Kidney epithelial cell (primary cell): Measurements from ENCODE around the gene SLC7A9. TPM values are rescaled to one million over a fixed set of nuclear protein-coding genes. Genes with fewer than 3 reads are reported as not detected.
"Not testable (repeated sequence)": the region's sequence is repeated elsewhere in the genome, so short reads cannot be mapped to it uniquely, and the experiment has no call there.

Experiments used
- DNase-seq: peaks from one replicate; pipeline ENCODE4 v3.0.0-alpha.2; 2010; ENCODE audit warnings: low read depth
- H3K27me3 ChIP-seq: 2 replicates; pipeline ENCODE4 v1.6.0; 2011; ENCODE audit warnings: low read length; ENCODE audit not compliant: control insufficient read depth, insufficient read depth
- H3K36me3 ChIP-seq: 2 replicates; pipeline ENCODE4 v1.5.1; 2011; ENCODE audit warnings: low read length; ENCODE audit not compliant: control insufficient read depth, insufficient read depth
- H3K4me3 ChIP-seq: 2 replicates; pipeline ENCODE4 v1.5.1; 2011; ENCODE audit warnings: low read depth, mild to moderate bottlenecking, control low read depth, low read length
- total RNA-seq: library from RNA; depleted of rRNA; stranded (reverse); fragments of >200 nt; gene quantifications from 2 replicates; pipeline ENCODE4 v1.2.3, GENCODE V29; 2015
- TF ChIP-seq, protein P1 (sequence below): IDR thresholded peaks from 2 replicates; pipeline ENCODE4 v1.5.1; 2011; ENCODE audit warnings: mild to moderate bottlenecking, moderate library complexity, low read length, control low read depth, inconsistent platforms; ENCODE audit not compliant: insufficient read depth, poor library complexity, severe bottlenecking

The SLC7A9 gene
- total RNA-seq, 1 donor from 2014 or later = not detected

DNA sequence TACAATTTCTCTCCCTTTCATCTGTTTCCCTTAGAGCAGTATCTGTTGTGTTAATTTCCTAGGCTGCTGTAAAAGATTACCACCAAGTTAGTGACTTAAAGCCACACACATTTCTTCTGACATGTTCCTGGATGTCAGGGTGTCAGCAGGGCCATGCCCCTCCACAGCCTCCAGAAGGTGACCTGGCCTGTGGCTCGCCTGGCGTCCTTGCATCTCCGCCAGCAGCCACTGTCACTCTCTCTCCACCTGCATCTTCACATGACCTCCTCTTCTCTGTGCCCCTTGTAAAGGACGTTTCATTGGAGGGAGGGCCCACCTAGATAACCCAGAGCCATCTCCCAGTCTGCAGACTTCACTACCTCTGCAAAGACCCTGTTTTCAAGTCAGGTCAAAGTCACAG, 61.3 kb downstream of the SLC7A9 start:
- Histone ChIP-seq H3K4me3 (no peak overlapping the region), H3K27me3 (no peaks in the 10 kb centered on the region), H3K36me3 (no peaks in the 10 kb centered on the region)
- TF ChIP-seq, protein P1, sequence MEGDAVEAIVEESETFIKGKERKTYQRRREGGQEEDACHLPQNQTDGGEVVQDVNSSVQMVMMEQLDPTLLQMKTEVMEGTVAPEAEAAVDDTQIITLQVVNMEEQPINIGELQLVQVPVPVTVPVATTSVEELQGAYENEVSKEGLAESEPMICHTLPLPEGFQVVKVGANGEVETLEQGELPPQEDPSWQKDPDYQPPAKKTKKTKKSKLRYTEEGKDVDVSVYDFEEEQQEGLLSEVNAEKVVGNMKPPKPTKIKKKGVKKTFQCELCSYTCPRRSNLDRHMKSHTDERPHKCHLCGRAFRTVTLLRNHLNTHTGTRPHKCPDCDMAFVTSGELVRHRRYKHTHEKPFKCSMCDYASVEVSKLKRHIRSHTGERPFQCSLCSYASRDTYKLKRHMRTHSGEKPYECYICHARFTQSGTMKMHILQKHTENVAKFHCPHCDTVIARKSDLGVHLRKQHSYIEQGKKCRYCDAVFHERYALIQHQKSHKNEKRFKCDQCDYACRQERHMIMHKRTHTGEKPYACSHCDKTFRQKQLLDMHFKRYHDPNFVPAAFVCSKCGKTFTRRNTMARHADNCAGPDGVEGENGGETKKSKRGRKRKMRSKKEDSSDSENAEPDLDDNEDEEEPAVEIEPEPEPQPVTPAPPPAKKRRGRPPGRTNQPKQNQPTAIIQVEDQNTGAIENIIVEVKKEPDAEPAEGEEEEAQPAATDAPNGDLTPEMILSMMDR = no peak
- no peak for DNase-seq

DNA sequence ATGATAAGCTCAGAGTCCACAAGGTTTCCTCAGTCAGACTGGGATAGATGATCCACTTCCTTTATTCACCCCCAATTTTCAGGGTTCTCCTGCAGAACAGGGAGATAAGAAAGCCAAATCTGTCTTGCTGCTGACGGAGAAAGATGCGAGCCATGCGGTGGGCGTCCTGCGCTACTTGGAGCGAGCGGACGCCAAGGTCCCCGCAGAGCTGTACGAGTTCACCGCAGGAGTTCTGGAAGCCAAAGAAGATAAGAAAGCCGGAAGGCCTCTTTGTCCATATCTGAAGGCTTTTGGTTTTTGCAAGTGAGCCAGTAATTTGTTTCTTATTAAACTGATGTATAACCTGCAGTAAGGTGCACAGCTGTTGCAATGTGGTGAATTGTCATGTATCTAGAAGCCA, 66.7 kb downstream of the SLC7A9 start:
- Histone ChIP-seq H3K36me3 (no peaks in the 10 kb centered on the region), H3K4me3 (no peak overlapping the region), H3K27me3 (no peaks in the 10 kb centered on the region)
- TF ChIP-seq, protein P1 = no peak
- DNase-seq = no peak

DNA sequence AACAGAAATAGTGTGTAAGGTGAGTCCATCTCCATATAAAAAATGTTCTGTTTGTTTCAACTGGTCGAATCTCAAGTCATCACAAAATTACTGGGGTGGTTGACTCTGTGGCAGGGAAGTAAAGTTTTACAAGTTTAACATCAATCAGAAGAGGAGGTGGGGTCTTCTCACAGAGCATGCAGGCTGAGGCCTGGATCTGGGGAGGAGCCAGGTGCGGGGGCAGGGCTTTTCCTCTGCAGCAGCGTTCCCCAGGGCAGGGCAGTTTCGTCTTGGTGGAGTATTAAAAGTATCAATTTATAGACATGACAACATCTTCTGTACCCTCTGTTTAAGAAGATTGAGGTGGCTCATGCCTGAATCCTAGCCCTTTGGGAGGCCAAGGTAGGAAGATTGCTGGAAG, 68.8 kb downstream of the SLC7A9 start:
- Histone ChIP-seq H3K27me3 (no peaks in the 10 kb centered on the region), H3K4me3 (no peak overlapping the region), H3K36me3 (no peaks in the 10 kb centered on the region)
- TF ChIP-seq, protein P1 = no peak
- DNase-seq = no peak

DNA sequence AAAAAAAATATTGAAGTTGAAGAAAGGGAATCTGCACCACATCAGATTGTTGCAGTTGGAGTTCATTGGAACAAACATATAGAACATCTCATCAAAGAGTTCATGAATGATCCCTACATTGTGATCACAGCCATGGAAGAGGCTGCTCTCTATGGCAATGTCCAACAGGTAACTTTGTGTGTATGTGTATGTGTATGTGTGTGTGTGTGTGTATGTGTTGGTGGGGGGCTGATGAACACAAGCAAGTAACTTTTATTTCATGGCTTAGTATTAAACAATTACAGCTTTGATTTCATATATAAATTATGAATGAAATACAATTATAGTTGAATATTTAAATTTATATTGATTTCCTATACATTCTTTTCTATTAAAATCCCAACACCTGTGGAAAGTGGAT, 69.4 kb downstream of the SLC7A9 start:
- DNase-seq = no peak
- TF ChIP-seq, protein P1 = no peak
- no peaks in the 10 kb centered on the region for H3K27me3 ChIP-seq
- H3K4me3 ChIP-seq = no peak overlapping the region
- no peaks in the 10 kb centered on the region for H3K36me3 ChIP-seq

DNA sequence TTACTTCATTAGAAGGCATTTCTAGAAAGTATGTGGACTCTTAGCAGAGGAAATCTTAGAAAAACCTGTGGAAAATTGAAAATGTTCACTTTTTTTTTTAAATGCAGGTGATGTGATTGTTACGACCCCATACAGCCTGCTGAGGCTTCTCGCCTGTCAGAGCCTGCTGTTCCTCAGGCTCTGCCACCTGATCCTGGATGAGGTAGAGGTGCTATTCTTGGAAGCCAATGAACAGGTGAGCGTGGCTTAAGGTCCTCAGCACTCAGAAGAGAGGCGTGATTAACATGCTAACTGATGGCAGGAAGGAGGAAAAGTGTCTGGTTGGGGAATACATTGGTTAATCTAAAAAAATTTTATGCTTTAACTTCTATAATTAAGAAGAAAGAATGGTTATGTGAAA, 71.4 kb downstream of the SLC7A9 start:
- Histone ChIP-seq H3K4me3 (no peak overlapping the region), H3K27me3 (no peaks in the 10 kb centered on the region), H3K36me3 (no peaks in the 10 kb centered on the region)
- TF ChIP-seq, protein P1 = no peak
- no peak for DNase-seq

DNA sequence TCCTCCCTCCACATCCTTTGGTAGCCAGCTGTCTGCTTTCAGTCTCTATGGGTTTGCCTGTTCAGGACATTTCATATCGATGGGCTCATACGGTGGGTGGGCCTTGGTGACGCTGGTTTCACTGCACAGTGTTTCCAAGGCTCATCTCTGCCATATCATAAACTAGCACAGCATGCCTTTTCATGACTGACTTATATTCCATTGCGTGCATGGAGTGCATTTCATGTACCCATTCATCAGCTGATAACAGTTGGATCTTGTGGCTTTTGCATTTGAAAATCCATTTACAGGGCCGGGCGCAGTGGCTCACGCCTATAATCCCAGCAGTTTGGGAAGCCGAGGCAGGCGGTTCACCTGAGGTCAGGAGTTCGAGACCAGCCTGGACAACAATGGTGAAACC, 80.1 kb downstream of the SLC7A9 start:
- H3K36me3 ChIP-seq = no peaks in the 10 kb centered on the region

DNA sequence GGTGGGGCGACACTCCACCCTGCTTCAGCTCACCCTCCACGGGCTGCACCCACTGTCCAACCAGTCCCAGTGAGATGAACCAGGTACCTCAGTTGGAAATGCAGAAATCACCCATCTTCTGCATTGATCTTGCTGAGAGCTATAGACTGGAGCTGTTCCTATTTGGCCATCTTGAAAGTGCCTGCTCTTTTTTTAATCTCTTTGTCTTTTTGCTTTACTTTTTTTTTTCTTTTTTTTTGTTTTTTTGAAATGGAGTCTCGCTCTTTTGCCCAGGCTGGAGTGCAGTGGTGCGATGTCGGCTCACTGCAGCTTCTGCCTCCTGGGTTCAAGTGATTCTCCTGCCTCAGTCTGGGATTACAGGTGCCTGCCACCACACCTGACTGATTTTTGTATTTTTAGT, 81.7 kb downstream of the SLC7A9 start:
- not testable (repeated sequence) for H3K4me3 ChIP-seq, H3K36me3 ChIP-seq, H3K27me3 ChIP-seq, DNase-seq

More for the DNA sequence above, 80.1 kb downstream of the SLC7A9 start:
- no peak for DNase-seq
- TF ChIP-seq, protein P1 = no peak
- Histone ChIP-seq H3K27me3 (no peaks in the 10 kb centered on the region), H3K4me3 (no peak overlapping the region)

DNA sequence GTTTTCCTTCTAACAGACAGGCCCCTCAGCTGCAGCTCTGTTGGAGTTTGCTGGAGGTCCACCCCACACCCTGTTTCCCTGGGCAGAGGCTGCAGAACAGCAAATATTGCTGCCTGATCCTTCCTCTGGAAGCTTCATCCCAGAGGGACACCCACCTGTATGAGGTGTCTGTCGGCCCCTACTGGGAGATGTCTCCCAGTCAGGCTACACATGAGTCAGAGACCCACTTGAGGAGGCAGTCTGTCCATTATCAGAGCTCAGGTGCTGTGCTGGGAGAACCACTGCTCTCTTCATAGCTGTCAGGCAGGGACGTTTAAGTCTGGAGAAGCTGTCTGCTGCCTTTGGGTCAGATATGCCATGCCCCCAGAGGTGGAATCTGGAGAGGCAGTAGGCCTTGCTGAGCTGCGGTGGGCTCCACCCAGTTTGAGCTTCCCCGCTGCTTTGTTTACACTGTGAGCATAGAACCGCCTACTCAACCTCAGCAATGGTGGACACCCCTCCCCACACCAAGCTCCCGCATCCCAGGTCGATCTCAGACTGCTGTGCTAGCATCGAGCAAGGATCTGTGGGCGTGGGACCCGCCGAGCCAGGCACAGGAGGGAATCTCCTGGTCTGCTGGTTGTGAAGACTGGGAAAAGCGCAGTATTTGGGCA, 82.3 kb downstream of the SLC7A9 start:
- not testable (repeated sequence) for H3K27me3 ChIP-seq, DNase-seq, H3K4me3 ChIP-seq, H3K36me3 ChIP-seq

DNA sequence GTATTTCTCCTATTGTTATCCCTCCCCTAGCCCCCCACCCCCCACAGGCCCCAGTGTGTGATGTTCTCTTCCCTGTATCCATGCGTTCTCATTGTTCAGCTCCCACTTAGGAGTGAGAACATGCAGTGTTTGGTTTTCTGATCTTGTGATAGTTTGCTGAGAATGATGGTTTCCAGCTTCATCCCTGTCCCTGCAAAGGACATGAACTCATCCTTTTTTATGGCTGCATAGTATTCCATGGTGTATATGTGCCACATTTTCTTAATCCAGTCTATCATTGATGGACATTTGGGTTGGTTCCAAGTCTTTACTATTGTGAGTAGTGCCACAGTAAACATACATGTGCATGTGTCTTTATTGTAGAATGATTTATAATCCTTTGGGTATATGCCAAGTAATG, 87.5 kb downstream of the SLC7A9 start:
- not testable (repeated sequence) for H3K4me3 ChIP-seq, H3K36me3 ChIP-seq, H3K27me3 ChIP-seq

More for the DNA sequence above, 87.5 kb downstream of the SLC7A9 start:
- not testable (repeated sequence) for DNase-seq
